Liver (tissue), 3 donors: ENCODE data around the gene CAPRIN2.

Experiments used
- FOXA1 ChIP-seq: IDR thresholded peaks from 2 replicates; pipeline ENCODE4 v1.6.1; 2016; ENCODE audit warnings: antibody characterized with exemption
- HNF4G ChIP-seq: IDR thresholded peaks from 2 replicates; pipeline ENCODE4 v1.6.1; 2016; ENCODE audit warnings: antibody characterized with exemption
- MAX ChIP-seq: IDR thresholded peaks from 2 replicates; pipeline ENCODE4 v1.6.1; 2016; ENCODE audit warnings: antibody characterized with exemption
- RAD21 ChIP-seq, 2 donors: IDR thresholded peaks; 2 replicates each; pipeline ENCODE4 v1.6.1; 2016; ENCODE audit warnings: antibody characterized with exemption in 2 of 2, mild to moderate bottlenecking in 2 of 2
- SP1 ChIP-seq: IDR thresholded peaks from 2 replicates; pipeline ENCODE4 v1.6.1; 2018; ENCODE audit warnings: antibody characterized with exemption, mild to moderate bottlenecking
- TAF1 ChIP-seq: conservative IDR thresholded peaks from 2 replicates; pipeline ENCODE4 v1.6.1; 2016; ENCODE audit warnings: antibody characterized with exemption, mild to moderate bottlenecking
- TF ChIP-seq, protein P1 (sequence below): fragments of 150-350 bp; IDR thresholded peaks from 2 replicates; pipeline ENCODE4 v1.5.1; 2017; ENCODE audit warnings: improper control_type of control experiment, low read depth, low read length; ENCODE audit not compliant: missing input control
- donor health status: healthy.
- donor health status: healthy.

- TF ChIP-seq, protein P1, sequence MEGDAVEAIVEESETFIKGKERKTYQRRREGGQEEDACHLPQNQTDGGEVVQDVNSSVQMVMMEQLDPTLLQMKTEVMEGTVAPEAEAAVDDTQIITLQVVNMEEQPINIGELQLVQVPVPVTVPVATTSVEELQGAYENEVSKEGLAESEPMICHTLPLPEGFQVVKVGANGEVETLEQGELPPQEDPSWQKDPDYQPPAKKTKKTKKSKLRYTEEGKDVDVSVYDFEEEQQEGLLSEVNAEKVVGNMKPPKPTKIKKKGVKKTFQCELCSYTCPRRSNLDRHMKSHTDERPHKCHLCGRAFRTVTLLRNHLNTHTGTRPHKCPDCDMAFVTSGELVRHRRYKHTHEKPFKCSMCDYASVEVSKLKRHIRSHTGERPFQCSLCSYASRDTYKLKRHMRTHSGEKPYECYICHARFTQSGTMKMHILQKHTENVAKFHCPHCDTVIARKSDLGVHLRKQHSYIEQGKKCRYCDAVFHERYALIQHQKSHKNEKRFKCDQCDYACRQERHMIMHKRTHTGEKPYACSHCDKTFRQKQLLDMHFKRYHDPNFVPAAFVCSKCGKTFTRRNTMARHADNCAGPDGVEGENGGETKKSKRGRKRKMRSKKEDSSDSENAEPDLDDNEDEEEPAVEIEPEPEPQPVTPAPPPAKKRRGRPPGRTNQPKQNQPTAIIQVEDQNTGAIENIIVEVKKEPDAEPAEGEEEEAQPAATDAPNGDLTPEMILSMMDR: no peak
- no peak for TF ChIP-seq HNF4G
- no peak for TF ChIP-seq SP1
- no peak for TF ChIP-seq FOXA1
- no peak for TF ChIP-seq RAD21 (IDR thresholded peaks at IDR 0.05)
- no peak for TF ChIP-seq MAX
- TF ChIP-seq TAF1: no peak
These were observed 40.9 kb upstream of the CAPRIN2 start for GRCh38 chr12:30795410-30796312.
